Measurements from ENCODE around the gene DISC1.

DNA sequence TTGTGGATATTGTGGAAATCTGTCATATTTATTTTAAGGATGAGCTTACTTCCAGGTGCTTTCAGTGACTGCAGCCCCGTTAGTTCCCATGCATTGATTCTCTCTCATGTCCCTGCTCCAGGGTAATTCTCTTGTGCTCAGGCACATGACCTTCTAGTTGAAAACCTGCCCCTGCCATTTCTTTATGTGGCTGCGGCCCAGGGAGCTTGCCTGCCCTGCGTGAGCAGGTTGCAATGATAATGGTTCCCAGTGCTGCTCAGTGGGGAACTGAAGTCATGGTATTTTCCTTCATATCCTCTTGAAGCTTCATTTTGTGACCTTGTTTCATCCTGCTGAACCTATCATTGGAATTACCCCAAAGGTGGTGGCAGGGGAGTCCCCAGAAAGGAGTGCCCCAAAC lies 229.8 kb downstream of the DISC1 start:
- TF ChIP-seq POLR2AphosphoS5 (IDR thresholded peaks at IDR 0.05; ENCODE audit: low read depth, low read length) (no peak), TAF1 (IDR thresholded peaks at IDR 0.05; ENCODE audit: borderline replicate concordance, low read depth, low read length) (no peak)

Measured in GM12892 (cell line).